ENCODE data around the gene ACTL8.
A peak's percentile ranks its signal among the peaks of the same experiment; 100 is the strongest.

Gene ACTL8, protein sequence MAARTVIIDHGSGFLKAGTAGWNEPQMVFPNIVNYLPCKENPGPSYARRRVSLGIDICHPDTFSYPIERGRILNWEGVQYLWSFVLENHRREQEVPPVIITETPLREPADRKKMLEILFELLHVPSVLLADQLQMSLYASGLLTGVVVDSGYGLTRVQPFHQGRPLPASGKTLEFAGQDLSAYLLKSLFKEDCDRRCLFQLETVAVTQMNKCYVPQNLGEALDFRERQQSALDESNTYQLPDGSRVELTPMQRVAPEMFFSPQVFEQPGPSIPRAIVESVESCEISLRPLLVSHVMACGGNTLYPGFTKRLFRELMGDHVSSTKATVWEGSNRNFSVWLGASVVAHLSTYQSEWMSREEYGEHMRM

DNA sequence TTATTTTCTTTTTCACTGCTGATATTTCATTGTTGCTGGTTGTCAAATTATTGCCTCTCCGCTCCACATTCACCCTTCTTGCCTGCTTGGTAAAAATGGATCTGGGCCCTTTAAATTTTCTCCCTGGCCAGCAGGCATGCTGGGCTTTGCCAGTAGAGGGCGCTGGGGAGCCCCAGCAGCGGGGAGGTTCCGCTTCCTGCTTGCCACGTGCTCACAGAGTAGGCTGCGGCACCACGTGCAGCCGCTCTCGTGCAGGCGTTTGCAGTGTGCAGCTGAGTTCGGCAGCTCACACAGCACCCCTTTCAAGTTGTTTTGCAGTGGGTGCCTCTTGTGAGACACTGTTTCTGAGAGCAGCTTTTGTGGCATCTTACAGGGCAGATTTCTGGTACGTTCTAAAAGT, at the start of gene ACTL8:
Gene ACTL8, plus strand, starts transcription at position 214 of the 400 bp plus-strand sequence. CDS start 67,676 bp downstream, outside the sequence.
- no peaks in the 10 kb centered on the region for H4K20me1 ChIP-seq
- no peaks in the 10 kb centered on the region for H3K4me1 ChIP-seq
- no peaks in the 10 kb centered on the region for H3K36me3 ChIP-seq
- H3K27ac ChIP-seq: no peak within 1 kb of the TSS
- H3K4me3 ChIP-seq: no peak within 1 kb of the TSS; the same call in 1 of the 2 replicates
- no peaks in the 10 kb centered on the region for H3K27me3 ChIP-seq
- H3K9ac ChIP-seq: no peak within 1 kb of the TSS
- peaks cover 56% of the 10 kb centered on the region for H3K9me3 ChIP-seq
- no peak within 1 kb of the TSS for H3K4me2 ChIP-seq
- TF ChIP-seq Cebpa-rat (IDR thresholded peaks at IDR 0.05): no peak

DNA sequence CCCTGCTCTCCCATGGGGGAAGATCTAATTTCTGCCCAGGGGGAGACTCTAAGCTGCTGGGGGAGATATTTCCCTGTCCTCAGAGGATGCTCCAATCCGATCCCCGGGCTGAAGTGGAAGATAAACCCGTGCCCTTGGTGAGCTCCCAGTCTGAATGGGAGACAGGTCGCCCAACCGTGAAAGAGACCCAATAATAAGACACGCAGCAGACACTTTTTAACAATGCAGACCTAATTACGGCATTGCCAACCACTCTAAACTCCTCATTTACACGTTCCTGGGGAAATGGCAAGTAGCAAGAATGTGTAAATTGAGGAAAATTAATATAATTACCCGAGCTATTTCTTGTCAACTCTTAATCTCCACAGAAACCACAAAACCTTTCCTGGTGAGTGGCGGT, 48.7 kb upstream of the ACTL8 start:
- peak overlapping the region; percentile 96 for H3K4me2 ChIP-seq
- TF ChIP-seq Cebpa-rat (IDR thresholded peaks at IDR 0.05): no peak
- no peaks in the 10 kb centered on the region for H3K27me3 ChIP-seq
- H3K36me3 ChIP-seq: peaks cover 12% of the 10 kb centered on the region; the same call in 1 of the 2 replicates
- H3K27ac ChIP-seq: no peak overlapping the region
- no peak overlapping the region for H3K9ac ChIP-seq
- H3K9me3 ChIP-seq: 0 out of 2 replicates have a peak, but pooled peaks cover 10% of the 10 kb centered on the region
- H3K4me3 ChIP-seq: no peak overlapping the region
- no peaks in the 10 kb centered on the region for H4K20me1 ChIP-seq
- H3K4me1 ChIP-seq: peaks cover 57% of the 10 kb centered on the region

DNA sequence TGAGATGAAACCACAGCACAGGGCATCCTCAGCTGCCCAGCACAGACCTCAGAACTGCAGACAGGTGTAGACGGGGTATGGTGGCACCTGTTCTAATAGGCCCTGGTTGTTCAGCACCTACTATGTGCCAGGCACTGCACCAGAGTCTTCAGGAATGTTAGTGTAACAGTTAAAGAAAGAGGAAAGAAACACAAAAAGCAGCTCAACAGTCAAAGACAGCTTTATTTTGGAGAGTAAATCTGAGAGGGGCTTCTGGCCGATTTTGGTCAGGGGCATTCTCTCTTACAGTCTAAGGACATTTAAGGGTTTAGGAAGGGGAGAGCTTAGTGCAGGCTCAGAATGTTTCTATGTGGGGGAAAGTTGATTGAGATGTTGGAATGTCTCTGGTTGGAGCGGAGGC, 45.2 kb upstream of the ACTL8 start:
- H3K4me3 ChIP-seq: no peak overlapping the region

DNA sequence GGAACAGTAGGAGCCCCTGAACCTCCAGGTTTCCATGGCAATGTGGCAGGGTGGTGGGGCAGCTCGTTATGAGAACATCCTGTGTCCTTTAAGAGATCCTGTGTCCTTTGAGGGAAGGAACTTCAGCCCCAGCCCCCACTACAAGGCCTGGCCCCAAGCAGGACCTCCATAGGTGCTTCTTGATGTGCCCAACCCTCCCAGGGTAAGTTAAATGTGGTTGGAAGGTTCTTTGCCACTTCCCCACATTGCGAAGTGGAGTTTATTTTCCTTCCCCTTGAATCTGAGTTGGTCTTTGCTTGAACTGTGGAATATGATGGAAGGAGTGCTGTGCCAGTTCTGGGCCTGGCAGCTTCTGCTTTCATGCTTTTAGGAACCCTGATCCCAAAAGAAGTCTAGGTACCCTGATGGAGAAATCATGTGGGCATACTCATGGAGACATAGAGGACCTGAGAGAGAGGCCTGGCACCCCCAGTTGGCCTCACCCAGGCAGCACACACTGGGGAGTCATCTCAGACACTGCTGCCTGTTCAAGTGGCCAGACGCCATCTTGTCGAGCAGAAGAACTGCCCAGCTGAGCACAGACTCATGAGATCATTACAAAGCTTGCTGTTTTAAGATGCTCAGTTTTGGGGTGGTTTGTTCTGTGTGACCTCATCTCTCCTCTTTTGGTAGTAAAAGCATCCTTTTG, 44.1 kb upstream of the ACTL8 start:
- no peaks in the 10 kb centered on the region for H3K27me3 ChIP-seq
- H3K4me3 ChIP-seq: no peak overlapping the region
- peaks cover 22% of the 10 kb centered on the region; the same call in 1 of the 2 replicates for H3K36me3 ChIP-seq
- no peak overlapping the region for H3K27ac ChIP-seq
- H3K9me3 ChIP-seq: 0 out of 2 replicates have a peak, but pooled peaks cover 10% of the 10 kb centered on the region
- peaks cover 14% of the 10 kb centered on the region for H3K4me1 ChIP-seq
- H3K4me2 ChIP-seq: no peak overlapping the region
- H3K9ac ChIP-seq: no peak overlapping the region
- TF ChIP-seq Cebpa-rat (IDR thresholded peaks at IDR 0.05): no peak
- no peaks in the 10 kb centered on the region for H4K20me1 ChIP-seq

More for the DNA sequence above, 45.2 kb upstream of the ACTL8 start:
- no peak overlapping the region for H3K4me2 ChIP-seq
- no peak for TF ChIP-seq Cebpa-rat (IDR thresholded peaks at IDR 0.05)
- peaks cover 22% of the 10 kb centered on the region for H3K4me1 ChIP-seq
- peaks cover 14% of the 10 kb centered on the region; the same call in 1 of the 2 replicates for H3K36me3 ChIP-seq
- no peaks in the 10 kb centered on the region for H4K20me1 ChIP-seq
- no peaks in the 10 kb centered on the region for H3K27me3 ChIP-seq
- H3K9me3 ChIP-seq: 0 out of 2 replicates have a peak, but pooled peaks cover 10% of the 10 kb centered on the region
- no peak overlapping the region for H3K9ac ChIP-seq
- no peak overlapping the region for H3K27ac ChIP-seq

DNA sequence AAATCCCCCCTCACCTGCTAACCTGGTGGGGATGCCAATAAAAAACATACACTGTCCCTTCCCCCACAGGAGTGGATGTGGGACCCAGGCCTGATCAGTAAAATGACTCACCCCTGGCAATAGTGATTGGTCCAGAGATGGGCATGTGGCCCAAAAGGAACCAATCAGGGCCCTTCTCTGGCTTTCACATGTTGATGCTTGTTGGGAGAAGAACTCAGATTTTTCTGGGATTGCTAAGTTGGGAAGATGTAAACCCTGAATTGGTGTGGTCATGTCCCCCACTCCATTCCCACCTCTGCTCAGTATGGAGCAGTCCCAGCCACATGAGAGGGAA, 43.6 kb upstream of the ACTL8 start:
- no peaks in the 10 kb centered on the region for H4K20me1 ChIP-seq
- H3K9ac ChIP-seq: no peak overlapping the region
- H3K4me2 ChIP-seq: no peak overlapping the region
- peaks cover 22% of the 10 kb centered on the region; the same call in 1 of the 2 replicates for H3K36me3 ChIP-seq
- 0 out of 2 replicates have a peak, but pooled peaks cover 10% of the 10 kb centered on the region for H3K9me3 ChIP-seq
- peaks cover 14% of the 10 kb centered on the region for H3K4me1 ChIP-seq
- no peak for TF ChIP-seq Cebpa-rat (IDR thresholded peaks at IDR 0.05)
- no peak overlapping the region for H3K27ac ChIP-seq
- no peak overlapping the region for H3K4me3 ChIP-seq
- no peaks in the 10 kb centered on the region for H3K27me3 ChIP-seq

DNA sequence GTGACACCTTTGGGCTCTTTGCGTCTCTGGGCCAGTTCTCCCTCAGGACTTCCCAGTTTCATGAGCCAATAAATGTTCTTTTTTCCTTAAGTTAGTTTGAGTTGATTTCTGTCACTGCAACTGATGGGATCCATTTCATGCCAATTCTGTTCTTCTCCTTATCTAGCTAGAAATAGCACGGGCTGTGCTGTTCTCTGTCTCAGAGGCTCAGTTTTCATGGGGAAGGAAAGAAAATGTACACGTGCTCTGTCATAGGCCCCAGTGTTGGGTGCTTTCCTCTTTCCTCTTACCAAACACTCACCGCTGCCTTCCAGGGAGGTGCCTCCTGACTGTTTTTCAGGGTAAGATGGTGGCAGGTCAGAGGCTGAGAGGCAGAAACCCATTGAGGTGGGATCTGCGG, 43.2 kb upstream of the ACTL8 start:
- peaks cover 22% of the 10 kb centered on the region; the same call in 1 of the 2 replicates for H3K36me3 ChIP-seq
- no peak overlapping the region for H3K4me3 ChIP-seq
- H3K4me2 ChIP-seq: no peak overlapping the region
- TF ChIP-seq Cebpa-rat (IDR thresholded peaks at IDR 0.05): no peak
- H3K27ac ChIP-seq: no peak overlapping the region
- H3K4me1 ChIP-seq: peaks cover 10% of the 10 kb centered on the region; the same call in 1 of the 2 replicates
- H4K20me1 ChIP-seq: no peaks in the 10 kb centered on the region
- H3K27me3 ChIP-seq: no peaks in the 10 kb centered on the region
- 0 out of 2 replicates have a peak, but pooled peaks cover 10% of the 10 kb centered on the region for H3K9me3 ChIP-seq
- no peak overlapping the region for H3K9ac ChIP-seq

DNA sequence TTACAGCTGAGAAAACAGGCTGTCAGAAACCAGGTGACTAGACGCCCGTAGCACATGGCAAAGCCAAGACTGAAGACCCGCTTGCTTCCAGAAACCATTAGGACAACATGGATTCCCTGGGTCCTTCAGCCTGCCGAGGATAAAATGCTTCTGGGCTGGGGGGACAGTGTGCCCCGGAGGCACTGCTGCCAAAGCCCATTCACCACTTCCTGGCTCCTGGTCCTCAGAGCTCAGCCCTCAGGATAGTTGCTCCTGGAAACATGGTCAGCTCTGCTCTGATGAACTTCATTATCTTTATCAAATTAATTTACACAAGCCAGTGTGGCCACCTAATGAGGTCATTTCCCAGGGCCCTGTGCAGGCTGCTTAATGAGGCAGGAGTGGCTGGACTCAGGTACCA, 41.1 kb upstream of the ACTL8 start:
- Histone ChIP-seq H3K27ac (no peak overlapping the region), H3K9me3 (0 out of 2 replicates have a peak, but pooled peaks cover 10% of the 10 kb centered on the region), H4K20me1 (no peaks in the 10 kb centered on the region), H3K4me2 (no peak overlapping the region), H3K4me3 (no peak overlapping the region), H3K27me3 (no peaks in the 10 kb centered on the region), H3K9ac (no peak overlapping the region), H3K4me1 (peaks cover 8% of the 10 kb centered on the region; the same call in 1 of the 2 replicates), H3K36me3 (peaks cover 39% of the 10 kb centered on the region; the same call in 1 of the 2 replicates)
- TF ChIP-seq Cebpa-rat (IDR thresholded peaks at IDR 0.05): no peak

DNA sequence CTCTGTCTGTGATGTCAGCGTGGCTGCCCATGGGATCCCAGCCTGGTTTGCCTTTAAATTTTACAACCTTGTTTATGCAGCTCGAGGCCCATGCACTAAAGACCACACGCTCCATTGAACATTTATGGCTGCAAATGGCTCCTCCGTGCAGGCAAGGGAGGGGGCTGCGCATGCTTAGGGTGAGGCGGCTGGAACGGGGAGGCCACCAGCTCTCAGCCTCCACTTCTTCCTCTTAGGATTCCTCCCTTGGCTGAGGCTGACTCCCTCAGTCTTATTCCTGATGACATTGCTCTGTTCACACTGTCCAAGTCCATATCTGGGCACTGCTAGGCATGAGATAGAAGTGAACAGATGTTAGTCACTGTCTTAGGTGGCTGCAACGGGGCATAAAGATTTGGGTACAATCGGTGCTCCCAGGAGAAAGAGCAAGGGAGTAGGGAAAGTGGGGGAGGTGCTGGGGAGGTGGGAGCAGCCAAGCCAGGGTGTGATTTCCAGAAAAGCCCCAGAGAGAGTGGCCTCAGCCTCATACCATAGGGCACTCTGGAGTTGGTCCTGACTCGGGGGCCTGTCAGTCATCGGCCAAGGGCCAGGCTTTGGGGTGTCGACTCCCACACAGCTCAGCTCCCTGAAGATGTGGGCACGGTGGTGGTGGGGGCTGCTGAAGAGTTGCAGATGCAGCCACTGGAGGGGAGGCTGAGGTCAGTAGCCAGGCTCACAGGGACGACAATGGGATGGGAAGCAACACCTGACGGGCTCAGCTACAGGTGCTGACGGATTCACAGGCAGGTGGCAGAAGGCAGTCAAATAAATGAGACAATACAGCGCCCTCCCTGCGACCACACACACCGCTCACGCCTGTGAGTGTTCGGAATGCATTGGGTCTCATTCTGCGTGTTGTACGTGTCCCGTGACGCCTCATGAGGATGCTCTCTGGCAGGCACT, 37.3 kb upstream of the ACTL8 start:
- no peak overlapping the region for H3K4me2 ChIP-seq
- H3K9me3 ChIP-seq: no peaks in the 10 kb centered on the region
- no peaks in the 10 kb centered on the region for H4K20me1 ChIP-seq
- H3K27me3 ChIP-seq: no peaks in the 10 kb centered on the region
- H3K36me3 ChIP-seq: peaks cover 25% of the 10 kb centered on the region; the same call in 1 of the 2 replicates
- TF ChIP-seq Cebpa-rat (IDR thresholded peaks at IDR 0.05): no peak
- no peak overlapping the region for H3K27ac ChIP-seq
- no peak overlapping the region for H3K9ac ChIP-seq
- peaks cover 8% of the 10 kb centered on the region; the same call in 1 of the 2 replicates for H3K4me1 ChIP-seq
- H3K4me3 ChIP-seq: no peak overlapping the region

DNA sequence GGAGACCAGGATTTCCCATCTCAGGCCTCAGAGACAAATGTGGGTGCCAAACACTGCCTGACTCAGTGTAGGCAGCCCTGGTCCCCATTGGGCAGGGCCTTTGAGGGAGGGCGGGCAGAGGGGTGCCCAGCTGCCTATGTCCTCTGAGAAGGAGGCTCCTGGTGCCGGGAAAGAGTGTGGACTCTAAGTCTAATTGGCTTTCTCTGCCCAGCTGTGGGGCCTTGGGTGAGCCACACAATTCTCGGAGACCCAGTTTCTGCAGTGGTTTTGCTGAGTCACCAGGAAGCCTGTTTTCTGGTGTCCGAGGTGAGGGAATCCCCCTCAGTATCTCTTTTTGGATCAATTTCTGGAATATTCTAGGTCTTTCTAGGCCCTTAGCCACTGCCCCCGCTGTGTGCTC, 35.3 kb upstream of the ACTL8 start:
- TF ChIP-seq Cebpa-rat (IDR thresholded peaks at IDR 0.05): no peak
- H3K27me3 ChIP-seq: no peaks in the 10 kb centered on the region
- H3K27ac ChIP-seq: no peak overlapping the region

More for the DNA sequence above, 35.3 kb upstream of the ACTL8 start:
- Histone ChIP-seq H4K20me1 (no peaks in the 10 kb centered on the region), H3K4me2 (no peak overlapping the region), H3K4me3 (no peak overlapping the region), H3K36me3 (peaks cover 25% of the 10 kb centered on the region; the same call in 1 of the 2 replicates), H3K4me1 (peaks cover 8% of the 10 kb centered on the region; the same call in 1 of the 2 replicates), H3K9me3 (no peaks in the 10 kb centered on the region), H3K9ac (no peak overlapping the region)

Data from BLaER1 (cell line).